ENCODE data around the gene TUBE1. TPM values are rescaled to one million over a fixed set of nuclear protein-coding genes. Genes with fewer than 3 reads are reported as not detected.

TUBE1 gene
- total and polyA plus RNA-seq, 2 experiments from 2014 or later: 26.3 to 27.7 TPM

GRCh38 chr6:112113918-112114317 is 26.6 kb upstream of the TUBE1 start:
- no peaks in the 10 kb centered on the region for H3K4me1 Mint-ChIP-seq
- Histone ChIP-seq H3K4me3 (no peak overlapping the region), H2AFZ (no peak overlapping the region), H3K4me2 (no peak overlapping the region), H3F3A (replicated peaks; ENCODE audit: low read depth) (no peaks in the 10 kb centered on the region), H3K79me2 (replicated peaks; ENCODE audit: insufficient read depth) (no peaks in the 10 kb centered on the region), H3K27me3 (ENCODE audit: insufficient read depth) (no peaks in the 10 kb centered on the region), H3K9me2 (ENCODE audit: insufficient read depth) (no peaks in the 10 kb centered on the region), H4K20me1 (replicated peaks; ENCODE audit: insufficient read depth) (no peaks in the 10 kb centered on the region), H3K4me1 (ENCODE audit: insufficient read depth) (no peaks in the 10 kb centered on the region), H3K36me3 (ENCODE audit: insufficient read depth) (no peaks in the 10 kb centered on the region), H3K27ac (ENCODE audit: low read depth) (no peak overlapping the region)
- no peak overlapping the region for H3K4me3 Mint-ChIP-seq
- H3K36me3 Mint-ChIP-seq (ENCODE audit: low read depth): no peaks in the 10 kb centered on the region
- TF ChIP-seq CTCF (conservative IDR thresholded peaks at IDR 0.05; ENCODE audit: low read depth in 2 of 2) (no peak), ZNF331 (CRISPR knock-in tag; IDR thresholded peaks at IDR 0.05; ENCODE audit: low read depth) (no peak), CREB1 (CRISPR knock-in tag; IDR thresholded peaks at IDR 0.05; ENCODE audit: low read depth) (no peak), ETS1 (IDR thresholded peaks at IDR 0.05) (no peak), STAT1 (IDR thresholded peaks at IDR 0.05; ENCODE audit: unreplicated experiment) (no peak), REST (IDR thresholded peaks at IDR 0.05; ENCODE audit: unreplicated experiment) (no peak)
- no peak for DNase-seq (ENCODE audit: low spot score)
- H3K9me3 Mint-ChIP-seq: no peaks in the 10 kb centered on the region
- no peak overlapping the region for H3K27ac Mint-ChIP-seq
- H3K27me3 Mint-ChIP-seq (ENCODE audit: insufficient read depth, low read depth, poor library complexity): no peaks in the 10 kb centered on the region
- ATAC-seq: no peak

DNA sequence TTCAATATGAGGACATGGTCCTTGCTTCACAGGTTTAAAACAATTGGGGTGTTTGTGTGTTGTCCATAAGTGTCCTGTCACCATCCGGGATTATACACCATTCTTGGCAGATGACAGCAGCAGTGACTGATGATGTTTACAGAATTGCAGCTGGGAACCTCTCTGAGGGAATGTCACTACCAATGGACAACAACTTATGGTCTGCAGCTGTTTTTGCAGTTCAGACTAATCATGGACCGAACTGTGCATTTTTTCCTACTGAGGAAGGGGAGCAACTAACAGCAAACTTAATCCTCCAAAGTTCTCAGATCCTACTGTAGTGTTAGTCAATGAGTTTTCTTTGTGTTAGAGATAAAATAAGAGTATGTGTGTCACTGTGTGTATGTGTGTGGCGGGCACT is 26.1 kb upstream of the TUBE1 start:
- Histone ChIP-seq H3F3A (replicated peaks; ENCODE audit: low read depth) (no peaks in the 10 kb centered on the region), H3K4me3 (no peak overlapping the region), H3K79me2 (replicated peaks; ENCODE audit: insufficient read depth) (no peaks in the 10 kb centered on the region), H4K20me1 (replicated peaks; ENCODE audit: insufficient read depth) (no peaks in the 10 kb centered on the region), H3K4me2 (no peak overlapping the region), H3K4me1 (ENCODE audit: insufficient read depth) (no peaks in the 10 kb centered on the region), H3K27ac (ENCODE audit: low read depth) (no peak overlapping the region), H3K27me3 (ENCODE audit: insufficient read depth) (no peaks in the 10 kb centered on the region), H3K9me2 (ENCODE audit: insufficient read depth) (no peaks in the 10 kb centered on the region), H2AFZ (no peak overlapping the region), H3K36me3 (ENCODE audit: insufficient read depth) (no peaks in the 10 kb centered on the region)
- no peak overlapping the region for H3K4me3 Mint-ChIP-seq
- H3K27me3 Mint-ChIP-seq (ENCODE audit: insufficient read depth, low read depth, poor library complexity): no peaks in the 10 kb centered on the region
- H3K4me1 Mint-ChIP-seq: no peaks in the 10 kb centered on the region
- no peak overlapping the region for H3K27ac Mint-ChIP-seq
- H3K36me3 Mint-ChIP-seq (ENCODE audit: low read depth): no peaks in the 10 kb centered on the region
- DNase-seq (ENCODE audit: low spot score) (no peak), ATAC-seq (no peak)
- no peaks in the 10 kb centered on the region for H3K9me3 Mint-ChIP-seq
- no peak for TF ChIP-seq EZH2phosphoT487 (IDR thresholded peaks at IDR 0.05; ENCODE audit: unreplicated experiment)
- TF ChIP-seq ZNF462 (CRISPR knock-in tag; IDR thresholded peaks at IDR 0.05): no peak
- no peak for TF ChIP-seq ZNF331 (CRISPR knock-in tag; IDR thresholded peaks at IDR 0.05; ENCODE audit: low read depth)
- no peak for TF ChIP-seq NANOG (IDR thresholded peaks at IDR 0.05; ENCODE audit: borderline replicate concordance)
- no peak for TF ChIP-seq POLR2AphosphoS5 (IDR thresholded peaks at IDR 0.05; ENCODE audit: low read depth)
